GM19467 (cell line): ENCODE data around the gene CASK.

Experiments used
- ATAC-seq: cut with Tn5 transposase; IDR thresholded peaks from one replicate; pipeline ENCODE4 v1.9.1; 2021; ENCODE audit warnings: mild to moderate bottlenecking, moderate library complexity; ENCODE audit not compliant: unreplicated experiment

The CASK gene

DNA sequence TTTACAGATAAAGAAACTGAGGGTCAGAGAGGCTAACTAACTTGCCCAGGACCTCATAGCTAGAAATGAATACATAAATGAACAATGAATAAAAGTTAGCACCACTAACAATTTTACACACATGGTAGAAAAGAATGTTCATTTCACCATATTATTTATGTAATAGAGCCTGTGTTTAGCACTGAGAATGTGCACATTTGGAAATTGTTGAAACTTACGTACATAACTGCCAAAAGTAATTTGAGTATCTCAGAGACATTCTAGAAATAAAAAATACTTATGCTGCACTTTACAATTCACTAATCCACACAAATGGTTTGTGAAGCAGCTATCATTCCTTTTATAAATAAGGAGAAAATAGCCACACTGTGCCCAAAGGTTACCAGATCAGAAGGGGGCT lies 9.9 kb downstream of the CASK start:
- ATAC-seq = no peak

DNA sequence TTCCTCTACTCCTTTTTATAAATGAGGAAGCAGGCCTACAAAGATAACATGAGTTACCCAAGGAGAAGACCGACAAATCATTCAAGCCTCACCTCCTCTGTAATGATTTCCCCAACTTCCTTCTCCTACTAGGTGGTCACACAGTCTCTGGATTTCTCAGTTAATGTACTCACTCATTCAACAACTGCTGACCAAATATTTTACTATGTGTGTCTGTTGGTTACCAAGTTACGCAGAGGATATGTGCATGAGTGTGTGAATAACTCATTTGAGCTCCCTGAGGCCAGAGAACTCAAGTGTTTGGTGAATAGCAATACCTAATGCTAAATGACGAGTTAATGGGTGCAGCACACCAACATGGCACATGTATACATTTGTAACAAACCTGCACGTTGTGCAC lies 10.4 kb downstream of the CASK start:
- ATAC-seq = no peak

DNA sequence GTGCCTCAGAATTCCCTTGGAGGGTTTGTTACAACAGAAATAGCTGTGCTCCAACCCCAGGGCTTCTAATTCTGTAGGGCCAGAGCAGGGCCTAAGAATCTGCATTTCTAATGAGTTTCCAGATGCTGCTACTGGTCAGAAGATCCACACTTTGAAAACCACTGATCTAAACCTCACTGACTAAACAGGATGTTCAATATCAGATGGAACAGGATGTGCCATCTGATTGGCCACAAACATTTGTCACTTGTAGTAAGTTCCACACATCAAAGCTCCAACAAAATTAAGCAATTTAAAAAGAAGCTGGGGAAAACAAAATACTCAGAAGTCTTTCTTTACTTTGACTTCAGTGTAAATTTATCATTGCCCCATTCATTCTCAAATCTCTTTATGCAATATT lies 14.3 kb downstream of the CASK start:
- ATAC-seq = no peak

DNA sequence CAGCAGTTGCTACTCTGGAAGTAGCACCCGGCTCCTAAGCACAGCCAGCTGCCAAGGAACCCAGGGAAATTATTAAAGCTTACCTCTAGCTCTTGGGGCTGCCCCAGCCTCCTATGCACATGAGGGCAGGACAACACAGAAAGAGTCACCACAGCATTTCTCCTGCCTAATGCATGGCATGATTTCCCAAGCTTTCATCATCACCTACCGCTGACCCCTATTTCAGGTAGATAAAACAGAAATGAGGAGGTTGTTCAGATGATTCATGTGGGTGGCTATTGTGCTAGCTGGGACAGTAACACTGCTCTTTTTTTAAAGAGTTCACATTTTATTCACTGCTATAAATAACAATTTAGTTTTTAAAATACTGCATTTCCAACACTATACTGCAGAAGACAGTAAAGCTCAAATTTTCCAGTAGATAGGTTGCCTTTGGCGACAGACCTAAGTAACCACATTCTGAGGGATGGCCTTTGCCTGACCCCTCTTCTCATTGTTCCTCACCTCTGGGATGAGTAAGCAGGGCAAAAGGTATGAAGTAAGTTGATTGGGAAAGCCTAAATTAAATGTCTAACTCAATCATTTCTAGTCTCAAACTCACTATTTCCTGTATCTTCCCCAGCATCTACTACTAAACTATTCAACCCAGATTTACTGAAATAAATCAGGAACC lies 16.7 kb downstream of the CASK start:
- no peak for ATAC-seq

DNA sequence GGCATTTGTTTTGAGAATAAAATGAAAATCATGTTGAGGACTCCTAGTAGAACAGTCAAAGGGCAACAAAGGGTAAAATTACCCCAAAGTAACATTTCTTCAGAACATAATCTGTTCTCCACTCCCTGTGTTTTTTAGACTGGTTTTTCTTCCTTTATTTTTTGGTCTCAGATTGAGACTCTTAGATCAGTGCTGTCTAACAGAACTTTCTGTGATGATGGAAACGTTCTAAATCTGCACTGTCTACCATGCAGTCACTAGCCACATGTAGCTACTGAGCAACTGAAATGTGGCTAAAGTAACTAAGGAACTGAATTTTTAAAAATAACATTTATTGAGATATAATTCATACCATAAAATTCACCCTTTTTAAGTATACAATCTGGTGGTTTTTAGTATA lies 19.8 kb downstream of the CASK start:
- no peak for ATAC-seq

DNA sequence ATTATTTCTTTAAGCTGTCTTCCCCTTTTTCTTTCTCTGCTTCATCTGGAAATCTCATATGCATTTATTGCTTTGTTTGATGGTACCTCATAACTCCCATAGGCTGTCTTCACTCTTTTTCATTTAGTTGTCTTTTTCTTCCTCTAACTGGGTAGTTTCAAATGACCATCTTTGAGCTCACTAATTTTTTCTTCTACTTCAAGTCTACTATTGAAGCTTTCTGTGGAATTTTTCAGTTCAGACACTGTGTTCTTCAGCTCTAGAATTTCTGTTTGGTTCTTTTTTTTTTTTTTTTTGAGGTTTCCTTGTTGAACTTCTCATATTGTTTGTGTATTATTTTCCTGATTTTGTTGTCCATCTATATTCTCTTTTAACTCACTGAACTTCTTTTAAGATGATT lies 23.0 kb downstream of the CASK start:
- ATAC-seq = no peak

DNA sequence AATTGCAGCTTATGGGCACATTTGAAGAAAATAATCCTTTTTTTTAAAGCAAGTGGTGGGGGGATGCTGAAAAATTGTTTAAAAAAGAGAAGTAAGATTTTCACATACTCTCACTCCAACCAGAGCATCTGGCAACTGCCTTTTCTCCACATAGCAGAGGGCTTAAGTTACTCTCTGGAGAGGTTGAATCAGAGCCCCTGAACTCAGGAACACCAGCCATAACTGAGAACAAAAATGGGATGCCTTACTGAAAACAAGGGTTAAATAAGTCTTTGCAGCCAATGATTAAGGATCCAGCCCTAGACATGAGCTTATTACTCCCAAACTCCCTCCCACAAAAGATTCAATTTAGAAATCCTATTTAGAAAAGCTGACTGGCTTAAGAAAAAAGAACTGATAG lies 27.5 kb downstream of the CASK start:
- ATAC-seq = no peak

DNA sequence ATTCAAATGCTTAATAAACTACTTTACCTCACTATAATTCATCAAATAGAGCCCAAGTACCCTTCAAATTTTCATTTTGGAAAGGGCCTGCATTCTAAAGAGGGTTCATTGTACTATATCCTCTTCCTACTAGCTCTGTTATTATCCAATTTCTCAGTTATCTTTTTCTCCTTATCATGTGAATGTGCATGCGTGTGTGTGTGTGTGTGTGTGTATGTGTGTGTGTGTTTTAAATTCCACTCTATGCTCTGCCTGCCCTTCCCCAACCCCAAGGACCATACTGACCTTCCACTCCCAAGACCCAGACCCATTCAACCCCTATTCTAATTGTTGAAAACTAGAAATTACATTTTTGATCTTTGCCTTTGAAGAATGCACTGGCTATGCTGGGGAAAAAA lies 33.3 kb downstream of the CASK start:
- no peak for ATAC-seq

DNA sequence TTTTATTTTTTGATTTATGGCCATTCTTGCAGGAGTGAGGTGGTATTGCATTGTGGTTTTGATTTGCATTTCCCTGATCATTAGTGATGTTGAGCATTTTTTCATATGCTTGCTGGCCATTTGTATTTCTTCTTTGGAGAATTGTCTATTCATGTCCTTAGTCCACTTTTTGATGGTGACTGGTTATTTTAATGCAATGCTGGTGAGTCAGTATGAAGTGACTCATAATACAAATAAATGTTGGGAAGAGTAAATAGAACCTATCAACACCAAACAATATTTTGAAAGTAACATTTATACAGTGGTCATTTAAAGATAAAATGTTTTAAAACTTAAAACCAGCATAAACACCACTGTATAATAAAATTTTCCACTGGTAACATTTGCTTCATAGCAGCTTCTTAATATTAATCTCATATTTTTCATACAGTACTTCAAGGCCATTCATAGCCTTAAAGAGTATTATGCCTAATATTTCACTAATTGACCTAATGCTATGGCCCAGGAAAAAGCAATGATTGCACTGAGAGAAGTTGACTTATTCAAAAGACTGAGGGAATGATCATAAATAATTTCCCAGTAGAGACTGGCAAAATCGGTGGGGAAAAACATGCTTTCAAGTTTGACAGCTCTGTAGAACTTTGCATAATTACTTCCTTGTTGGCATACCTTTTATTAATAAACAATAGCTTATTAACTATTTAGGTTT lies 33.9 kb downstream of the CASK start:
- ATAC-seq = no peak

DNA sequence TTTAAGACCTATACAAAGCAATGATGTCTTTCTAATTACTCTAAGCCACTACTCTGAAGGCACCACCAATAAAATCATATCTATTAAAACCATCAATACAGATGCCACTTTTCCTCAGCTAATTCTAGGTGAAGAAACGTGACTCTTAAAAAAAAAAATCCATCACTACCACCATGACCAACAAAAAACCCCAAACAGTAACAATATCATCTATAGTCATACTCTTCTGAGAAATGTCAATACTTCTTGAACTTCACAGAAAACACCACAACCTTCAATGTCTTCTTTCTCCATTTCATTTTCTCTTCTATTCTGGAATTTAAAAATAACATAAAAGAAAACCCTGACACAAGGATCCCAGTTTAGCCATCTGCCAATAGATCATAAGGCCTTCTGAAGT lies 35.7 kb downstream of the CASK start:
- ATAC-seq = no peak

DNA sequence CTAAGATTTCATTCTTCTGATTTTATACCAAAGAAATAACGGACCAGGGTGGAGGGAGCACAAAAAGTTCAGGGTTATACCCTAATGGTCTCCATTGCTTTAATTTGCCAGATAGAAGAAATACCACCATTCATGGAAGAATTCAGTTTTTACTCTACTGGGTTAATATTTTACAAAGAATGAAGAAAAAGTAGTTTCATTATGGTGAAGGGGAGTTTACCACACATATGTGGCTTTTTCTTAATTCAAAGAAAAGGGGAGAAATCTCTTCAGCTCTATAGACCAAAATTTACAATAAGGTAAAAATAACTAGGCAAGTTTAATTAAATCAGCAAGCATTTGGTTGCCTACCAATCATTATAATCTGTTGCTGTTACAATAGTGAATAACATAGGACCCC lies 37.6 kb downstream of the CASK start:
- ATAC-seq = no peak

DNA sequence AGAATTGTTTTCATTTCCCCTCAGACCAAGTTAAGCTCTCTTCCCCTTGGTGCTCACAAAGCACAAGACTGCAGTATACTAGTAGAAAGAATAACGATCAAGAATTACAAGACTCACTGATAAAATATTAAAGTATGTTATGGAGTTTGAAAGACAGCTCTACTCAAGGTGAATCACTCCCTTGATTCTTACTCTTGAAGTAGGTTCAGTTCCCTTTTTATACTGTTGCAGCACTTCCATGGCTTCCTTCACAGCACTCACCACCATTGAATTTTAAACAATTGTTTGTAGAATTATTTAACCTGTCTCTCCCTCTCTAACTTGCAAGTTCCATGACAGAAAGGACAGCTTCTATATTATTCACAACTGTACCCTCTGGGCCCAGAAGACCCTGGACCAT lies 42.2 kb downstream of the CASK start:
- no peak for ATAC-seq

DNA sequence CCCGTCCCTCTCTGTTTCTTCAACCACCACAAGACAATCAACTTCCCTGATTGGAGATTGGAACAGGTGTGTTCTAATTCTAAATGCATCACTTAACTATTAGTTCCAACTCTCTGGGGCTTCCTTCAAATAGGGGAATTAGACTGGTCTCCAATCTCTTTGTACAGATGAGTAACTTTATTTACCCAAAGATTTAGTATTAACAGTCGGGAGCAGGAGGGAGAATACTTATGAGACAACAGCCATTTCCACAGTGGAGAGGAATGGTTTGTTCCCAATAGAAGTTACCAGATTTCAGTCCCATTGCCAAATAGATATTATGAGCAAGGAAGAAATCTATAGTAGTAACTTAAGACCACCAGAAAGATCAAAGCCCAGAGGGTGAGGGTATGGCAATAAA lies 46.2 kb downstream of the CASK start:
- no peak for ATAC-seq

DNA sequence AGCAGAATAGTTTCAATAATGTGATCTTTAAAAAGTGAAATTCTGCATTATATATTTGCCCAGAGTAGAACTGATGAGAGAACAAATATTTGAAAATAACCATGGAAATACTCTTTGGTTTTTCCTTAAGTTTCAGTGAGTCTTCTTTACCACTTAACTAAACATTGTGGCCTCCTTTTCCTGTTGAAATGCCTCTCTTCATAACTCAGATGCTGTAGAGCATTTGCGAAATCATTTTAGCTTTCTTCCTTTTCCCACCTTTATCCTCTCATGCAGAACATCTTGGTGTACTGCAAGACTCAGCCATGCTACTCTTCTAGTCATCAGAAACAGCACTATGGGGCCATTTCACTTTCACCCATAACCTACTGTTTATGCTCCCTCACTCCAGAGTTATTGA lies 48.2 kb downstream of the CASK start:
- ATAC-seq = no peak

DNA sequence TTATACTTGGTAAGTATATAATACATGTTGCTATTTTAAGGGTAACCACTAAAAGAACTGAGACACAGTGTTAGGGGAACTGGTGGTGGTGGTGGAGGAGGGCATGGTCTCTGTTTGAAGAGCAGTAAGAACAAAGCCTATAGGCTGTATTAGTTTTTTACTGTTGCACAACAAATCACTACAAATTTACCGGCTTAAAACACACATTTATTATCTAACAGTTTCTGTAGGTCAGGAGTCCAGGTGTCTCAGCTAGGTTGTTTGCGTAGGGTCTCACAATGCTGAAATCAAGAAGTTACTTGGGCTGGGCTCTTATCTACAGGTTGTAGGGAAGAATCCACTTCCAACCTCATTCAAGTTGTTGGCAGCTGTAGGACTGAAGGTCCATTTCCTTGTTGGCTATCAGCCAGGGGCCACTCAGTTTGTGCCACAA lies 52.6 kb downstream of the CASK start:
- ATAC-seq = no peak

DNA sequence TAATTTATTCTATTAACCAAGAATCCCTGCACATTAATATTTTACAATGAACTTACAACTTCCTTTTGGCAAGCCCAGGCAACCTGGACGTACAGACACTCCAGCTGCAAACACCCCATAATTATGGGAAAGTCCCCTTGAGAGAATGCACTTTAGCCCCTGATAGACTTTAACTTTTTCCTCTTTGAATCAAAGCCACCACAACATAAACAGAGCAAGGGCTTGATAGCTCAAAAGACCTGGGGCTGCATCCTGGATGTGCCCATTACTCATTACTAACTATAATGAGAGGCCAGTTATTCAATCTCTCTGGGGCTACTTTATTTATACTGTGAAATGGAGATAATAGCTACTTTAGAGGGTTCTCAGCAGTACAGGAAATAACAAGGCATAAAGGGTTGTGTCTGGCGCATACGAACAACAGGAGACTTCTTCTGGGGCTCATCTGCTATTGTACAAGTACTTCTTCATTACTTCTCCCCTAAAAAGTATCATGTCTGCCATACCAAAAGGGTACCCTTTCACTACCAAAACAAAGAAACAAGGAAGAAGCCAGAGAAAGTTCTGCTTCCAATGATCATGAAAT lies 54.9 kb downstream of the CASK start:
- ATAC-seq = no peak

DNA sequence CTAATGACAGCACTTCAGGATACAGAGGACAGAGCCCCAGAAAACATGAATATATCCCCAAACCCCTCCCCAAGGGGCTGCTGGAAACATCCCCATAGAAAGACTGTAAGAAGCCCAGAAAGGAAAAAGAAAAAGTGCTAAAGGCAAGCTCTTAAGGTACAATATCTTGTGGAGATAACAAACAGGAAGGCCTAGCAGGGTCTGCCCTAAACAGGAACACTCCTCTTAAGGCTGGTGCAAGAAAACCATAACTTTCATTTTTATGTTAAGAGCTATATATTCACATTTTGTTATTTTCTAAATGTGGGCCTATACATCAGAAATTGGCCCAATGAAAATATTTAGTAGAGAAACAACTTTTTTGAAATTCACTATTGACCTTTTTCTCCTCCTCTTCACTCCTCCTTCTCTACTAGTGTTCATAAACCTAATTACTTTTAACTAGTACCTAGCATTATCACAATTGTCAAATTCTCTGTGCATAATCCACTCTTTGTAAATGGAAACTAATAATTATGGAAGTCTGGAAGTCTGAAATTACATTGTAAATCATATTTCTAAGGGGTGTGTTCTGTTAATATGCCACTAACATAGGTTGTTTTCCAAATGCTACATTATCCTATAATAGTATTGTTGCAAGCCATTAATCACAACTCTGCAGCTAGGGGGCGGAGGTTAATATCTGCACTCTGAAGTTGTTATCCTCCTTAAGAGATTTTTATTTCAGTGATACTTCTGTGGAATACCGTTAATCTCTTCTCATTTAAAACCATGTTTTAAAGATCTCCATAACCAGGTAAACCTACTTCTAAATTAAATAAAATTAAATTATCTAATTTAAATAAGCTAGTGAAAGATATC lies 59.8 kb downstream of the CASK start:
- ATAC-seq = no peak

DNA sequence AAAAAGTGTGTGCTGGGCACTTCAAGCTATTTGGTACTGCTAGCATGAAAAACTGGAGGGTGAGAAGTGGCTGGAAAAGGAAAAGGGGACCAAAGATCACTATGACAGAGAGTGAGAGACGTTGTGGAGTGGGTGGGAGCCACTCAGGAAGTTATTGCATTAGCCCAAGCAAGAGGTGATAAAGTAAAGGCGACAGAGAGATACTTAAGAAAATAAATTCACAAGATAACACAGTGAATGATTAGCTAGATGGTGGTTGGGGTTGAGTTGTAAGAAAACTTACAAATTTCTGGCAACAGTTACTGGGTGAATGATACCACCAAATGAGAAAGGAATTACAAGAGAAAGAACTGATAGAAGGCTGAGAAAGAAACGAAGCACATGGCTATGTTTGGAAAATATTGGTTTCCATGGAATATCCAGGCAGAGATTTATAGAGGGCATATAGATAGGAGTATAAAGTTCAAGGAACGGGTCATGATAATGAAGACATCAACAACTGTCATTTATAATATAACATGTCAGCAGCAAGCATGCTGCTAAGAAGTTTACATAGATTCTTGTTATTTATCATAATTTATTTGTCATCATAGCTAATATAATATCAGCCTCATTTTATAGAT lies 60.7 kb downstream of the CASK start:
- ATAC-seq = no peak

DNA sequence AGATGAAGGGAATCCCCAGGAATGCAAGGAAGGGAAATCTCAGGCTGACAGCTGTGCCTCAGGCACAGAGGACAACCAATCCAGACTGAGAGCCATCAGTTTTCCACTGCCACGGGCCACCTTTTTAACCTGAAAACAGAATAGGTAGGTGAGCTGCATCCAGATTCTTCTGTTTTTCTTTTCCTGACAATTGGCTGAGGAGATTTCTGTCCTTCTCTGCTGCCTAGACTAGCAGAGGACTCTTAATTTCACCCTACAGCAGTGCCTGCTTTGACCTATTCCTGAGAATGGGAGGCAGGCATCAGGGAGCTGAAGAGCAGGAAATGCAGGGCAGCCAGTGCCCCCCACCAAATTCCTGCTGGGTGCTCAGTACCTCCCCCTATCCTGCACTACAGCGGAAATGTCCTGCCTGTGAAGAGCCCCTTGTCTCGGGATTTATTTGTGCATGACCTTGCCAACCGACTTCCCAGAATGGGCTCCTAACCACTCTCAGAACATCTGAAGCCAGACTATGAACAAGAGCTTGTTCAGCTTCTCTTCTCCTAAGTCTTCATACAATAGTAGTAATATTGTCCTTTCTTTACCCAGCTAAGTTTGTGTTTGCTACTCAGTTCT lies 65.1 kb downstream of the CASK start:
- ATAC-seq = no peak

DNA sequence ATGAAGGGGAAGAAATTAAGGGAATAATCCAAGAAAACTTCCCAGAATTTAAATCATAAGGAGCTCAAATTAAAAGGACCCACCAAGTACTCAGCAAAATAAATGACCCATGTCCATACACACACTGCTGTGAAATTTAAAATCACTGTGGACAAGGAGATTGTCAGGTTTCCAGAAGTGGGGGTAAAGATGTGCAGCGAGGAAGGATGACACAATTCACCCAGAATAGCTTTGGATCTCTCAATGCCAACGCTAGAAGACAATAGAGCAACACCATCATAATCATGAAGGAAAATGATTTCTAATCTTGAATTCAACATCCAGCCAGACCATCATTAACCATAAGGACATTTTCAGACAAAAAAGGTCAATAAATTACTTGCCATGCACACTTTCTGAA lies 65.7 kb downstream of the CASK start:
- no peak for ATAC-seq

DNA sequence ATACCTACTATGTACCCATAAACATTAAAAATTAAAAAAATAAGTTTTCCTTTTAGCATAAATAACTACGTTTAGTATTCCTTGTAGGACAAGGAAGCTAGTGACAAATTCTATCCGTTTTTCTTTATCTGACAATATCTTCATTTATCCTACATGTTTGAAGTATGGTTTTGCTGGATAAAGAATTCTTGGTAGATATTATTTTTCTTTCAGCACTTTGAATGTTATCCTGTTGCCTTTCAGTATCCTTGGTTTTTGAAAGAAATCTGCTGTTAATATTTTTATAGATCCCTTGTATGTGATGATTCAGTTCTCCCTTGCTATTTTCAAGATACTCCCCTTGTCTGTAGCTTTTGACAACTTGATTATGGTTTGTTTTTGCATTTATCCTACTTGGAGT lies 76.6 kb downstream of the CASK start:
- no peak for ATAC-seq
